ENCODE measurements around the gene TOPBP1.

- no peak for TF ChIP-seq ETV6 (CRISPR knock-in tag; IDR thresholded peaks at IDR 0.05)
- no peak for TF ChIP-seq CTCF (IDR thresholded peaks at IDR 0.05)
- no peak for TF ChIP-seq NFE2L1 (CRISPR knock-in tag; IDR thresholded peaks at IDR 0.05)
- TF ChIP-seq CBFB (CRISPR knock-in tag; IDR thresholded peaks at IDR 0.05; ENCODE audit: low read depth) = no peak
- TF ChIP-seq JUN (CRISPR knock-in tag; IDR thresholded peaks at IDR 0.05) = no peak
- TF ChIP-seq TEAD4 (CRISPR knock-in tag; IDR thresholded peaks at IDR 0.05) = no peak
- no peak for TF ChIP-seq NR2C2 (CRISPR knock-in tag; IDR thresholded peaks at IDR 0.05)
- no peak for TF ChIP-seq E2F5 (CRISPR knock-in tag; IDR thresholded peaks at IDR 0.05)
Measured at GRCh38 chr3:133611534-133611933, 50.2 kb downstream of the TOPBP1 start.
